ENCODE measurements around the gene SLC22A5.

SLC22A5 gene

DNA sequence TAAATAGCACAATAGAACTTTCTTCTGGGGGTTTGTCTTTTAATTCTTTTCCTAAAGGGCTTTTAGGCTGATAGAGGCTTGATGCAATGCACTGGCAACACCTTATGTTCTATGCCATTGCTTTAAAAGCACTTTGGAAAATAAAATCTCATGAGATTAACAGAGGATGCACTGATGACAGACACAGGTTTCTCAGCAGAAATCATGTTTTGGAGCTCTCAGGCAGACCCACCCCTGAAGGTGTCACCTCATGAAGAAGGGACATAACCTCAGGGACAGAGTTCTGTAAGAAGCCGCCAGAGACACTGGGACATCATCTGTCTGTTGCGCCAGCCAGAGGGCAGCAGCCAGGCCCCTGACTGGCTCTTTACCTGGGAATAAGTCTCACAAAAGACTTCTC, 27.7 kb downstream of the SLC22A5 start:
- TF ChIP-seq, protein P1, sequence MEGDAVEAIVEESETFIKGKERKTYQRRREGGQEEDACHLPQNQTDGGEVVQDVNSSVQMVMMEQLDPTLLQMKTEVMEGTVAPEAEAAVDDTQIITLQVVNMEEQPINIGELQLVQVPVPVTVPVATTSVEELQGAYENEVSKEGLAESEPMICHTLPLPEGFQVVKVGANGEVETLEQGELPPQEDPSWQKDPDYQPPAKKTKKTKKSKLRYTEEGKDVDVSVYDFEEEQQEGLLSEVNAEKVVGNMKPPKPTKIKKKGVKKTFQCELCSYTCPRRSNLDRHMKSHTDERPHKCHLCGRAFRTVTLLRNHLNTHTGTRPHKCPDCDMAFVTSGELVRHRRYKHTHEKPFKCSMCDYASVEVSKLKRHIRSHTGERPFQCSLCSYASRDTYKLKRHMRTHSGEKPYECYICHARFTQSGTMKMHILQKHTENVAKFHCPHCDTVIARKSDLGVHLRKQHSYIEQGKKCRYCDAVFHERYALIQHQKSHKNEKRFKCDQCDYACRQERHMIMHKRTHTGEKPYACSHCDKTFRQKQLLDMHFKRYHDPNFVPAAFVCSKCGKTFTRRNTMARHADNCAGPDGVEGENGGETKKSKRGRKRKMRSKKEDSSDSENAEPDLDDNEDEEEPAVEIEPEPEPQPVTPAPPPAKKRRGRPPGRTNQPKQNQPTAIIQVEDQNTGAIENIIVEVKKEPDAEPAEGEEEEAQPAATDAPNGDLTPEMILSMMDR (IDR thresholded peaks at IDR 0.05), result no peak

DNA sequence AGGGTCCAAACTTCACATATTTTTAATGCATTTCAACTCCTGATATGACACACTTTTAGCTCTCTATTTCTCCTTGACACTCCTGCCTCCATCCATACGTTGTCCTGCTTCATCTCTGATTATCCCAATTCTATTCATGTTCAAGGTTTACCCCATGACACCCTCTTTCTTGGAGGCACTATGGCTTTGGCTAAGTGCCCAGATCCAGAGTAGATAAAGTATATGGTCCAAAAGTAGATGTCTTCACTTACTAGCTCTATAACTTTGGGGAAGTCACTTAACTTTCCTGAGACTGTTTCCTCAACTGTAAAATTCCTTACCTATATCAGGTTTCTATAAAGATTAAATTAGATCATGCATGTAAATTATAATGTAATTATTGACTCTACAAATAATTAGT, 36.1 kb downstream of the SLC22A5 start:
- TF ChIP-seq, protein P1 (IDR thresholded peaks at IDR 0.05), result no peak

DNA sequence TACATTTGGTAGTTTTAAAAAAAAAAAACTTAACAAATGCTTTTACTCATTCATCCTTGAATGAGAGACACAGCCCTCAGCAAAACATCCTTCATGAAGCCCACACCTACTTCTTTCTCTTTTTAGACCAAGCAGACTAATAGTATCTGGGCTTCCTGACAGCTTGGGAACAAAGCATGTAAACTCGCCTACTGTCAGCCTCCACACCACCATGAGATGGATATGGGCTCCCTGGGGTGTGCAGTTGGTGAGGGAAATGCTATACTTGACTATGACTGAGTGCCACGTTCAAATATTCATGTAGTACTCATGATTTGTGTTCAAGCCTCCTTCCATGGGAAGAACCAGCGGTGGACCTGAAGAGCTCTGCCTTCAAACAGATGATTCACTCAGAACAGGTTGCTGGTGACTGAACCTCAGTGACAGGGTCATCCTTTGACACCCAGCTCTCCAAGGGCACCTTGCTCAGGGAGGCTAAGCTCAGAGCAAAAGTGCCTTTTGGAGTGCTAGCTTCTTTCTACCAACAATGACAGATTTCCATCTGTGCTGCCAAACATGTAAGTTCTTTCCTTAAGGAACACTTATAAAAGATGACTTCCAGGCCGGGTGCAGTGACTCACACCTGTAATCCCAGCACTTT, 36.8 kb downstream of the SLC22A5 start:
- TF ChIP-seq, protein P1 (IDR thresholded peaks at IDR 0.05), result no peak

DNA sequence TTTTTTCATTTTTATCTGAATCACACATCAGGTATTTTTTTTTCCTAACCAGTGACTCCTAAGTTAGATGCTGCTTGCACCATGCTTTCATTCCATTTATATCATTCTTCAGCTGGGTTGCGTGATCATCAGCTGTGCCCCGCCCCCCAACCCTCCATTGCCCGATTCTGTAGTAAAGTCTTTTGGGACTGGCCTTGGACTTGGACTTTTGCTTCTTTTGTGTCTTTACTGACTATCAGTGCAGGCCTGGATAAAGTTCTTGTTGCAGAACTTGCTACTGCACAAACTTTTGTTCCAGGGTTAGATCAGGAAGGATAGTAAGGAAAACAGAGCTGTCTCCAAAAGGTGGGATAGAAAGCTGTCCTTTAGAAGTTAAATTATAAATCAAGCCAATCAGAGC, 38.5 kb downstream of the SLC22A5 start:
- TF ChIP-seq, protein P1 (IDR thresholded peaks at IDR 0.05), result no peak

DNA sequence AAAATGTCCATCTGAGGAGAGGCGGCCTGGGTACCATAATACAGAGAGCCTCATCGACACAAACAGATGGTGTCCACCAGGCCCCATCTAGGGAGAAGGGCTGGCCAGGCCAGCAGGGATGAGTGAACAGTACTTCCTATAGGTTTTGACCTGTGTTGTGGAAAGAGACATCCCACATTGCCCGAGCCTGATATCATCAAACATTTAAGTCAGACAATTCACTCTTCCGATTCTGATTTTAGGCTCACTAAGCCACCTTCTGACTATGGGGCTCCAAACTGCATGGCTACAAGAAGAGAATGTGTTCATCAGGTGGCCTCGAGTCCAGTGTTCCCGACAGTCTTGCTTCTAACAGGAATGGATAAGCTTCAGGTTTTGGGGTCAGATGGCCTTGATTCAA, 38.9 kb downstream of the SLC22A5 start:
- TF ChIP-seq, protein P1 (IDR thresholded peaks at IDR 0.05), result no peak

DNA sequence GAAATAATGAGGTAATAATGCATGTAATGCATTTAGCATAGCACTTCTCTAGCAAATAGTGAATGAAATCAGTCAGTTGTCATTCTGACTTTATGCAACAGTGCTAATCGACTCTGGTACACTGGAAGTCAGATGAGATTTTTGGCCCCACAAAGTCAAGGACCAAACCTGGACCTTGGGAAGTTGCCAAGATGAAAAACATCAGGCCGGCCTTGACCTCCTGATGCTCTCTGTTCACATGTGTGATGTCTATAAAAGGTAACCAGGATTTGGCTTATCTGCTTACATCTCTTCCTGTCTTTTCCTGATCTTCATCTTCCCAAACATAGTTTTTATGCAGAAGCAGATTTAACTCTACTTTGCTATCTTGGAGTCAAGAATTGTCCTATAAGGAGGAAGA, 39.5 kb downstream of the SLC22A5 start:
- TF ChIP-seq, protein P1 (IDR thresholded peaks at IDR 0.05), result no peak

DNA sequence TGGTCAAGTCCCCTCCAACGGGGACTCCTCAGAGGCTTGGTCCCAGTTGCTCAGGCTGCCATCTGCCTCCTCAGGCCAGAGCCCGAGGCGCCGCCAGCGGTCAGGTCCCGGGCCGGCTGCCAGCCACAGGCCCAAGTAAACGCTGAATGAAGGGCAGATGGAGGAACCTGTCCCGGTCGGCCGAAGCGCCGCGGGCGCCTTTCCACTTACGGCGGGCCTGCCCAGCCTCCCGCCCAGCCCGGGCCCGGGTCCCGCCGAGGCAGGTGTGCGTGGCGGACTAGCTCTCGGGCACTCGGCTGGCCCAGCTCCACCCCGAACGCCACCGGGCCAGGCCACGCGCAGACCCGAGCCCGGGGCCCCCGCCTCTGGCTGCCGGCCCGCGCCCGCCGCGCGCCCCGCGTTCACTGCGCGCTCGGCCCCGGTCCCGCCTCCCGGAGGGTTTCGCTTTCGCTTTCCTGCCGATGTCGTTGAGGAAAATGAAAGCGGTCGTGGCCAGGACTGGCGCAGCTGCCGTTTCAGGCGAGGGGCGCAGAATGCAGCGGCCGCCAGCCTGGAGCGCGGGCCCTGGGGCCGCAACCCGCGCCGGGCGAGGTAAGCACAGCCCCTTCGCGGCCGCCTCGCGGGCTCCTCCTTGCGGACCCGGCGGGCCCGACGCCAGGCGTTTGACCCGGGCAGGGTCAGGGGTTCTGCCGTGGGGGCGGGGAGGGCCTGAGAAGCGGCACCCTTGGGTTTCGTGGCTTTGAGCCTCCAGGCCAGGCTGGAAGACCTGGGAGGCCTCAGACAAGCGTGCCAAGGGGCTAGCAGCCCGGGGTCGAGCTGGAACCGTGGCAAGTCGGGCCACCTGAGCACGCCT, 41.2 kb downstream of the SLC22A5 start:
- TF ChIP-seq, protein P1 (IDR thresholded peaks at IDR 0.05), result peak; percentile 55
